Non-pigmented ciliary epithelial cell (primary cell): ENCODE data around the gene KCNIP4.
"Not testable (repeated sequence)": the region's sequence is repeated elsewhere in the genome, so short reads cannot be mapped to it uniquely, and the experiment has no call there.

Experiments used
- DNase-seq: peaks from one replicate; pipeline ENCODE4 v3.0.0-alpha.2; 2010; ENCODE audit warnings: low read depth

Gene KCNIP4

GRCh38 chr4:20844311-20844710, 1104.3 kb downstream of the KCNIP4 start:
- no peak for DNase-seq

GRCh38 chr4:20840648-20841190, 1107.9 kb downstream of the KCNIP4 start:
- DNase-seq = no peak

- peak; percentile 91 for DNase-seq
These were observed 1108.6 kb downstream of the KCNIP4 start for GRCh38 chr4:20839957-20840356.

- DNase-seq = no peak
These were observed 1110.1 kb downstream of the KCNIP4 start for GRCh38 chr4:20838476-20838875.

GRCh38 chr4:20832826-20833225, 1115.7 kb downstream of the KCNIP4 start:
- DNase-seq = peak; percentile 66

DNA sequence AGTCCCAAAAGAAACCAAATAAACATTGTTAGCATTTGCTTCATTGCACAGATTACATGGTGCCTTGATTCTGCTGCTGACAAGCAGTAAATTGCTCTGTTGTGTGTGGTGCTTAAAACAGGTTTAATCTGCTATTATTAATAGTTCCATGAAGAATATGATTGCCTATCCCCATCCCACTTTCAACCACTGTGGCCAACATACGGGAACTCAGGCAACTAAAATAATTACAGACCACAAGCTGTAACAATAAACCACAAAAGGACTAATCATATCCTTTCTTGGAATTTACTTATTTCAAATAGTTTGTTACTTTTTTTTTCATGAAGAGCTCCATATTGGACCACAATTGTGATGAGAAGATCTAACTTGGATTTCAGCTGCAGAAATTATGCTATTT, 1116.8 kb downstream of the KCNIP4 start:
- no peak for DNase-seq

- DNase-seq = no peak
These were observed 1118.8 kb downstream of the KCNIP4 start for GRCh38 chr4:20829617-20830357.

- no peak for DNase-seq
These were observed 1123.1 kb downstream of the KCNIP4 start for GRCh38 chr4:20825505-20825904.

GRCh38 chr4:20816287-20816686, 1132.3 kb downstream of the KCNIP4 start:
- DNase-seq = no peak

DNA sequence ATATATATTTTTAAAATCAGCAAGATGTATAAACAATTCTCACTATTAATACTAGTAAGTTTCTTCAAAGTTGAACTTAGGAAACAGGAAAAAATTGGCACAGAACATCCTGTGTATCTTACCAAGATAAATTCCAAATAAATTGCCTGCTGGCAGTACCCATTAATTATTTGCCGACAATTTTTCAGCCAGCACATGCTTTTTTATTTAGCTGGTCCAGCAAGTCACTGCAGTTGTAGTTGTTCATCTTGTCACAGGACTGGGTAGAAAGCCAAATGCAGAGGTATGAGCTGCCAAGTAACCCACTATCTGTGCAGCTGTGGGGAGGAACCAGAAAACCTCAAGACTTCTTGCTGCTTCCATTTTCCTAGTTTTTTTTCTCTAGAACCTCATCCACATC, 1134.9 kb downstream of the KCNIP4 start:
- no peak for DNase-seq

GRCh38 chr4:20809812-20810211, 1138.8 kb downstream of the KCNIP4 start:
- DNase-seq = no peak

DNA sequence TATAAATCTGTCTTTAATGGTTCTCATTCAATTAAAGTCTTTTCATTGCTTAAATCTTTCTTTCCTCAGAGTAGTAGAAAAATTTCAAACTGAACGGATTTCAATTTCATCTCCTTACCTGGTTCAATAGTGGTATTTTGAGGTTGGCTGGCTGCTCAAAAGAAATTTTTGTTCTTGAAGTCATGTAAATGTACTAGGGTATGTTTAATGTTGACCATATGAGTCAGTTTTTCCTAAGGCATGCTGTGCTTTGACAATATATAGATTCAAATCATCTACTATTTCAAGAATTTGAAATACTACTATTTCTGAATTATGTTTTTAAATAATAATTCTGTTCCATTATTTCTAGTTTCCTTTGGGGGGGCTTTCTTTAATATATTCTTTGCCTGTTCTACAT, 1142.9 kb downstream of the KCNIP4 start:
- DNase-seq = no peak

DNA sequence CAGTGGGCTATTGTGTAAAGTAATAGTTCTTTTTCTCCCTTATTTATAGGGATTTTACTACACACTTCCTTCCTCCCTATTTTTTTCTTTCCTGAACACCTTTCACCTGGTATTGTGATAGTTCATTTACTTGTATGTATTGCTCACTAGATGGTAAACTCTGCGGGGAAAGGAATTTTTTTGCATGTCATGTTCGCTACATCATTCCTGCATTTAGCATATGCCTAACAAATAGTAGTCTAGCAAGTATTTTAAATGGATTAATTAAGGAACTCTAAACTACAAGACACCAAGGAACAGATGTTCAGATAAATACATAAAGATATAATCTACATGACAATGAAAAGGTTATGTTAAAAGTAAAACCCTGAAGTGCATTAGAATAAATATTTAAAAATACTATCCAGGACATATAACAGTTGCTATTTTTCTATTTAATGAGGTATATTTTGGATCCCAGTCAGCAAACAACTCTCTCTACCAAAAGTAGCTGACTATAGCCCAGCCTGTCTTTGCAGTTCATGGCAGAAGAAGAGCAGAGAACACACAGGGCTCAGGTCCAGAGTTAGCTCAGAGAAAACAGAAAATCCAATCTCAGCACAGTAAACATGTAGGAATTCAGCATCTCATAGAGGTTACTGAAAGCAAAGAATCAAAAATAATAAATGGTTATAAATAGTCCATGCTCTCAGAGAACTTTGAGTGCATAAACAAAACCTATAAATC, 1160.5 kb downstream of the KCNIP4 start:
- no peak for DNase-seq

DNA sequence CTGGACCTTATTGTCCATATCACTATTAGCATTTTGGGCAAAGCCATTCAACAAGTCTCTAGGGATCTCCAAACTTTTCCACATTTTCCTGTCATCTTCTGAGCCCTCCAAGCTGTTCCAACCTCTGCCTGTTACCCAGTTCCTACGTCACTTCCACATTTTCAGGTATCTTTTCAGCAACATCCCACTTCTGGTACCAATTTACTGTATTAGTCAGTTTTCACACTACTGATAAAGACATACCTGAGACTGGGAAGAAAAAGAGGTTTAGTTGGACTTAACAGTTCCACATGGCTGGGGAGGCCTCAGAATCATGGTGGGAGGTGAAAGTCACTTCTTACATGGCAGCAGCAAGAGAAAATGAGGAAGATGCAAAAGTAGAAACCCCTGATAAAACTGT, 1165.4 kb downstream of the KCNIP4 start:
- not testable (repeated sequence) for DNase-seq

- no peak for DNase-seq
These were observed 1169.7 kb downstream of the KCNIP4 start for GRCh38 chr4:20778896-20779295.

GRCh38 chr4:20773144-20773997, 1175.2 kb downstream of the KCNIP4 start:
- peak; percentile 28 for DNase-seq

GRCh38 chr4:20764366-20764992, 1184.1 kb downstream of the KCNIP4 start:
- peak; percentile 19 for DNase-seq

DNA sequence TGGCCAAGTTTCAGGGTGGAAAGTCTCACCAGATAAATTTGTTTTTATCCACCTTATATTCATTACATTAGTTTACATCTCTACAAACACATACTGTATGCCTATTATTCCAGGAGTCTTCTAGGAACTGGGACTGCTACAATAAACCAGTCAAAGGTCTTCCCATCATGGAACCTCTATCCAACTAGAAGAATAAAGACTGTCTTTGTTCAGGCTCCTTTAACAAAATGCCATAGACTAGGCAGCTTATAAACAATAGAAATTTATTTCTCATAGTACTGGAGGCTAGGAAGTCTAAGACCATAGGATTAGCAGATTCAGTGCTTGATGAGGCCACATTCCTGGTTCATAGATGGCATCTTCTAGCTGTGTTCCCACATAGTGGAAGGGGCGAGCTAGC, 1186.7 kb downstream of the KCNIP4 start:
- DNase-seq = no peak

GRCh38 chr4:20761382-20761781, 1187.2 kb downstream of the KCNIP4 start:
- no peak for DNase-seq

- no peak for DNase-seq
These were observed 1188.5 kb downstream of the KCNIP4 start for GRCh38 chr4:20760053-20760452.

DNA sequence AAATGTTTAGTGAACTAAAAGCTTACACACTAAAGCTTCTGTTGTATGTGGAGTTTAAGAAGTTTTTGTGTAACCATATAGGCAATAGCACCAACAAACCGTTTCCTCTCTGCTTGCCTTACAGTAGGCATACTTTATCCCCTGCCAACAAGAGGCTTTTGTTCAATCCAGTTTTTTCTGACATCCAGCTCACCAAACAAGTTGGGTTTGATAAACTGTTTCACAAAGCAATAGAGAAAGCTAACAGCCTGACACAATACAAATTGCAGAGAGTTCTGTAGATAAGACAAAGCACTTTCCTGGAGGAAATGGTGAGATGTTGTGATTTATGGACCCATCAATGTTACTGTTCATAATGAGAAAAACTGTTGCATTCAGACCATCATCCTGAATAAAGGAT, 1194.5 kb downstream of the KCNIP4 start:
- DNase-seq = no peak

GRCh38 chr4:20752641-20753040, 1195.9 kb downstream of the KCNIP4 start:
- DNase-seq = no peak
